DOHH2 (cell line): ENCODE results near the gene POR.

Source experiments
- H3F3A ChIP-seq: fragments of 200-600 bp; sonication (generic), shearing (Covaris generic); 2 replicates; pipeline ENCODE4 v1.6.0; 2016; ENCODE audit warnings: antibody characterized with exemption, mild to moderate bottlenecking; ENCODE audit not compliant: control insufficient read depth, insufficient read depth
- H3K27ac ChIP-seq: fragments of 200-600 bp; sonication (generic); 2 replicates; pipeline ENCODE4 v1.5.1; 2014; ENCODE audit warnings: low read depth, mild to moderate bottlenecking, low read length, moderate library complexity
- H3K27me3 ChIP-seq: fragments of 200-600 bp; sonication (generic); 2 replicates; pipeline ENCODE4 v1.6.1; 2014; ENCODE audit warnings: mild to moderate bottlenecking, low read length, mixed read lengths; ENCODE audit not compliant: control insufficient read depth
- H3K36me3 ChIP-seq: fragments of 200-600 bp; sonication (generic); 2 replicates; pipeline ENCODE4 v1.6.1; 2014; ENCODE audit warnings: mild to moderate bottlenecking, low read length, moderate library complexity, mixed read lengths; ENCODE audit not compliant: control insufficient read depth
- H3K4me1 ChIP-seq: fragments of 200-600 bp; sonication (generic); 2 replicates; pipeline ENCODE4 v1.6.1; 2014; ENCODE audit warnings: mild to moderate bottlenecking, low read length, mixed read lengths; ENCODE audit not compliant: control insufficient read depth
- H3K4me2 ChIP-seq: fragments of 200-600 bp; sonication (generic); 2 replicates; pipeline ENCODE4 v1.6.0; 2014; ENCODE audit warnings: mild to moderate bottlenecking, low read length, moderate library complexity
- H3K4me3 ChIP-seq: fragments of 200-600 bp; sonication (generic); 2 replicates; pipeline ENCODE4 v1.5.1; 2014; ENCODE audit warnings: mild to moderate bottlenecking, low read length, mixed read lengths
- H3K79me2 ChIP-seq: fragments of 200-600 bp; sonication (generic); 2 replicates; pipeline ENCODE4 v1.6.1; 2014; ENCODE audit warnings: mild to moderate bottlenecking, low read length, mixed read lengths; ENCODE audit not compliant: control insufficient read depth
- H3K9me2 ChIP-seq: fragments of 200-600 bp; sonication (generic); replicated peaks from 2 replicates; pipeline ENCODE4 v1.6.1; 2014; ENCODE audit warnings: mild to moderate bottlenecking, low read length, mixed read lengths; ENCODE audit not compliant: control insufficient read depth
- H3K9me3 ChIP-seq: fragments of 200-600 bp; sonication (generic); 2 replicates; pipeline ENCODE4 v1.6.1; 2014; ENCODE audit warnings: antibody characterized with exemption, low read length, mixed read lengths; ENCODE audit not compliant: control insufficient read depth, insufficient read depth
- H4K20me1 ChIP-seq: fragments of 200-600 bp; sonication (generic); 2 replicates; pipeline ENCODE4 v1.6.0; 2014; ENCODE audit warnings: low read depth, mild to moderate bottlenecking, antibody characterized with exemption, low read length, moderate library complexity; ENCODE audit not compliant: control insufficient read depth, insufficient read depth
- CTCF ChIP-seq: fragments of 200-600 bp; sonication (generic); IDR thresholded peaks from one replicate; pipeline ENCODE4 v1.5.1; 2014; ENCODE audit warnings: antibody characterized with exemption, mild to moderate bottlenecking, low read depth, low read length; ENCODE audit not compliant: poor library complexity, severe bottlenecking
- EZH2phosphoT487 ChIP-seq: fragments of 200-600 bp; sonication (generic); IDR thresholded peaks from 2 replicates; pipeline ENCODE4 v1.6.1; 2017; ENCODE audit warnings: borderline replicate concordance, mild to moderate bottlenecking, antibody characterized with exemption, low read length, moderate library complexity, mixed read lengths

POR gene

DNA sequence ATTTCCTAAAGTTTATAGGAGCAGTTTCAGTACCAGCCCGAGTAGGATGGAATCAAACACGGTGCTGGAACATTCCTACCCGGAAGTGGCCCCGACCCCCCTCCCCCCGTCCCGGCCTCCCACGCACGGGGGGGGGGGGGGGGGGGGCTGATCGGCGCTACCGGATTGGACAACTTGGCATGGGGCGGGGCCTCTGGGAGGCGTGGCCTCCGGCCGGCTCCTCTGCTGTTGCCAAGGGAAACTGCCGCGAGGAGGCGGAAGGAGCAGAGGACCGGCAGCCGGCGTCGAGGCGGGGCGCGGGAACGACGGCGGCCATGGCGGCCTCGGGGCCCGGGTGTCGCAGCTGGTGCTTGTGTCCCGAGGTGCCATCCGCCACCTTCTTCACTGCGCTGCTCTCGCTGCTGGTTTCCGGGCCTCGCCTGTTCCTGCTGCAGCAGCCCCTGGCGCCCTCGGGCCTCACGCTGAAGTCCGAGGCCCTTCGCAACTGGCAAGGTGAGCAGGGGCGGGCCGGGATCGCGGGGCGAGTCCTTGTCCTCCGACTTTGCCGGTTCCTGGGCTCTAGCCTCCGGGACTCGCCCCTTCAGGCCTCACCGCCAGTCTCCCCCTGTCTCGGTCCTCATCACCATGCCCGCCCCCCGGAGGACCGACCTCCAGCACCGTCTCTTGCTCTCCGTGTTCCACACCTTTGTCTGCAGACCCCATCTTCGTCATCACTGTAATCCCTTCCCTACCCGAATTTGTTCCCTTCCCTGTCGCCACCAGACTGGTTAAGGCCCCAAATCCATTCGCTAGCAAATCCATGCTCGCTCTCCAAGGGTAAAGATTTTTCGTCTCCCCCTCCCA, 36.0 kb upstream of the POR start, which contains the start of gene RHBDD2:
Gene RHBDD2, plus strand, starts transcription at position 266 of the 843 bp plus-strand sequence. Its CDS starts 49 bp downstream, at position 315.
- Histone ChIP-seq H3K79me2 (peaks cover 13% of the 10 kb centered on the region), H3K9me2 (no peaks in the 10 kb centered on the region), H3K4me1 (peaks cover 19% of the 10 kb centered on the region), H3K27me3 (no peaks in the 10 kb centered on the region), H3K9me3 (no peaks in the 10 kb centered on the region), H3K4me2 (peak within 1 kb of the TSS; percentile 81), H4K20me1 (no peaks in the 10 kb centered on the region), H3F3A (no peaks in the 10 kb centered on the region), H3K27ac (no peak within 1 kb of the TSS), H3K4me3 (peak within 1 kb of the TSS; percentile 76), H3K36me3 (peaks cover 22% of the 10 kb centered on the region)
- TF ChIP-seq EZH2phosphoT487 (no peak), CTCF (no peak)

- H3K9me2 ChIP-seq: no peaks in the 10 kb centered on the region
- no peaks in the 10 kb centered on the region for H3F3A ChIP-seq
- H3K9me3 ChIP-seq: no peaks in the 10 kb centered on the region
- H3K27me3 ChIP-seq: no peaks in the 10 kb centered on the region
- peaks cover 29% of the 10 kb centered on the region for H3K36me3 ChIP-seq
- no peaks in the 10 kb centered on the region for H4K20me1 ChIP-seq
- peaks cover 19% of the 10 kb centered on the region for H3K4me1 ChIP-seq
- no peak overlapping the region for H3K27ac ChIP-seq
- peak overlapping the region; percentile 81 for H3K4me2 ChIP-seq
- H3K79me2 ChIP-seq: peaks cover 13% of the 10 kb centered on the region
- peak overlapping the region; percentile 76 for H3K4me3 ChIP-seq
- TF ChIP-seq CTCF (no peak), EZH2phosphoT487 (no peak)
These were observed 35.2 kb upstream of the POR start for GRCh38 chr7:75879771-75880184.

DNA sequence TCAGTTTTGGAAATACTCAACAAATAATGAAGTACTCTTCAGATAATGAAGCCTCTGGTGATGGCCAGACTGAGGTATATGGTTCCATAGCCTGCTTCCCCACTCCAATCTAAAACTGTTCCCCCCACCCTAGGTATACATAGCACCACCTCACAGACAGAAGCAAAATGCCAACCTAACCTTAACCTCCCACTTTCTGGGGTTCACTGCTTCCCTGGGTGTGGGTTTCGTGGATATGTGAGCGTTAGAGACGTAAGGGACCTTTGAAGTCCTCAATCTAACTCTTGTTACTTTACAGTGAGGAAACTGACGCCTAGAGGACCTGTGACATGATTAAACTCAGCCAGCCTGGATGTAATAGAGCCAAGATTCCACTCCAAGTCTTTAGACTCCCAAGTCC, 34.7 kb upstream of the POR start:
- Histone ChIP-seq H3K4me1 (peaks cover 19% of the 10 kb centered on the region), H3F3A (no peaks in the 10 kb centered on the region), H3K27me3 (no peaks in the 10 kb centered on the region), H3K27ac (no peak overlapping the region), H3K9me3 (no peaks in the 10 kb centered on the region), H3K4me2 (peak overlapping the region; percentile 81), H3K9me2 (no peaks in the 10 kb centered on the region), H3K4me3 (peak overlapping the region; percentile 76), H4K20me1 (no peaks in the 10 kb centered on the region), H3K79me2 (peaks cover 13% of the 10 kb centered on the region), H3K36me3 (peaks cover 31% of the 10 kb centered on the region)
- TF ChIP-seq CTCF: no peak
- no peak for TF ChIP-seq EZH2phosphoT487
